HG03196 (cell line): ENCODE measurements around the gene PAK1IP1.
"Not testable (repeated sequence)": the region's sequence is repeated elsewhere in the genome, so short reads cannot be mapped to it uniquely, and the experiment has no call there.

Experiments used
- ATAC-seq: cut with Tn5 transposase; IDR thresholded peaks from one replicate; pipeline ENCODE4 v1.9.1; 2021; ENCODE audit not compliant: unreplicated experiment

PAK1IP1 gene

DNA sequence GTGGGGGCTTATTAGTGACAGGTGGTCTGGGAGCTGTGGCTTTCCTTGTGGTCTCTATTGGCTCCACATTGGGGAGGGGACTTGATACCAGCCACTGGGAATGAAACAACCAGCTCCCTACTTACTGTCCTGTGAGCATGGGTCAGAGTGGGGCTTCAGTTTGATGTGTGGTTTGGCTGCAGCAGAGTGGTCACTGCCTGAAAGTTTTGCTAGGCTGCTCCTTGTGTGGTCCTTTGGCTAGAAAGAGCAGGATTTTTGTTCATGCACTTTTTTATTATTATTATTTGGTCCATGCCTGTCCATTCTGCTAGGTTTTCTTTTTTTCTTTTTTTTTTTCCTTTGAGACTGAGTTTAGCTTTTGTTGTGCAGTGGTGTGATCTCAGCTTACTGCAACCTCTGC, 45.3 kb downstream of the PAK1IP1 start:
- ATAC-seq, result no peak

DNA sequence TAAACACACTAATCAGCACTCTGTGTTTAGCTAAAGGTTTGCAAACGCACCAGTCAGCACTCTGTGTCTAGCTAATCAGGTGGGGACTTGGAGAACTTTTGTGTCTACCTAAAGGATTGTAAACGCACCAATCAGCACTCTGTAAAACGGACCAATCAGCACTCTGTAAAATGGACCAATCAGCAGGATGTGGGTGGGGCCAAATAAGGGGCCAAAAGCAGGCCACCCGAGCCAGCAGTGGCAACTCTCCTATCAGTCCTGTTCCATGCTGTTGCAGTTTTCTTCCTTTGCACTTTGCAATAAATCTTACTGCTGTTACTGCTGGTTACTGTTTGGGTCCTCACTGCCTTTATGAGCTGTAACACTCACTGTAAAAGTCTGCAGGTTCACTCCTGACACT, 46.9 kb downstream of the PAK1IP1 start:
- not testable (repeated sequence) for ATAC-seq

DNA sequence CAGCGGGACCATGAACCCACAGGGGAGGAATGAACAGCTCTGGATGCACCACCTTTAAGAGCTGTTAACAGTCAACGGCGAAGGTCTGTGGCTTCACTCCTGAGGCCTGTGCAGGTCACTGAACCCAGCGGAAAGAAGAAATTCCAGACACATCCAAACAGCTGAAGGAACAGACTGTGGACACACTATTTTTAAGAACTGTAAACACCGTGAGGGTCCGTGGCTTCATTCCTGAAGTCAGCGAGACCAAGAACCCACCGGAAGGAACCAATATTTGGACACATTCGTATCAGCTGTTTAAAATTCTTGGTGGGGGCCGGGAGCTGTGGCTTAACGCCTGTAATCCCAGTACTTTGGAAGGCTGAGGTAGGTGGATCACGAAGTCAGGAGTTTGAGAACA, 47.5 kb downstream of the PAK1IP1 start:
- no peak for ATAC-seq

DNA sequence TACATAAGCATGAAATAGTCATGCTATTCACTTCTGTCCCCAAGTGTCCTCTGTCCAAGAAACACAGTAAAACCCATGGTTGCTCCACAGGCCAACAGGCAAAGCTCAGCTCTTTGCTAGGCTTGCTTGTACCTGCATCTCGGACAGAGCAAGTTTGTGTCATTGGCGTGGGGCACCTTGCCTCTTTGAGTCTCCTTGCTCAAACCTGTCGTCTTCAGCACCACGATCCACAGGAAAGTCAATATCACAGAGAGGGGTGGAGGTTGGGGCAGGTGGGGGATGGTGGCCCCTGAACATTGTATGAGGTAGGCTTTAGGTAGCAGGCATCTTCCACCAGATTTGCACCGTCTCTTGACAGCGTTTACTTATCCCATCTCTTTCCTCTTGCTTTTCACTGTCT, 48.7 kb downstream of the PAK1IP1 start:
- ATAC-seq, result no peak

GRCh38 chr6:10745116-10745515, 50.3 kb downstream of the PAK1IP1 start:
- ATAC-seq, result no peak

GRCh38 chr6:10746915-10747250, 52.1 kb downstream of the PAK1IP1 start:
- ATAC-seq, result no peak

DNA sequence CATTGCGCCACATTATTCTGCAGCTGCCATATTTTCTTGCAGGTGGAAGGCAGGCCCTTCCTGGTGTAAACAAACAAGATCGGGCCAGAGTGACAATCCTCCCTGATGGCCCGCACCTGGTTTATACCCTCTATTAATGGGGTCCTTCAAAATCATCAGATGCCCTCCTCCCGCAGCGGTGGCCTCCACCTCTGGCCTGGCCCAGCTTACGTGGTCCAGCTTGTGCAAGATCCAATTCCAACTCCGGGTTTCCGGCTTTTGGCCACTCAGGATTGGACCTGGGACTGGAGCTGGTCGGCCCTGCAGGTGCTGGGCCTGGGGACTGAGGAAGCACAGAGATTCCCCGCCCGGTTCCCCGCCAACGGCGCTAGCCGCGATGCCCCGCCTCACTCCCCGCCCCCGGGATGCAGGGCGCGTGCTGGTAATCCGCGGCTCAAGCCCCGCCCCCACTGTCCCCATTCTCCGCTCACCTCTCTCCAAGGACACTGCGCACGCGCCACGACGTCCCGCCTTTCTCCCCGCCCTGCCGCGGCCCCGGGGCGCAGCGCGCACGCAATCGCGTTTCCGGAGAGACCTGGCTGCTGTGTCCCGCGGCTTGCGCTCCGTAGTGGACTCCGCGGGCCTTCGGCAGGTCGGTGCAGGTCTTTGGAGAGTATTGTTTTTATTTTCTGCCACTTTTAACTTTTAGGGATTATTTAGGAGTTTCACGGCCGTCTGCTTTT, 52.6 kb downstream of the PAK1IP1 start, which contains the start of gene TMEM14B:
Gene TMEM14B (plus strand): TSS at position 555 of the 722 bp plus-strand sequence. CDS start 1,441 bp downstream, outside the sequence.
- ATAC-seq, result peak; percentile 96

DNA sequence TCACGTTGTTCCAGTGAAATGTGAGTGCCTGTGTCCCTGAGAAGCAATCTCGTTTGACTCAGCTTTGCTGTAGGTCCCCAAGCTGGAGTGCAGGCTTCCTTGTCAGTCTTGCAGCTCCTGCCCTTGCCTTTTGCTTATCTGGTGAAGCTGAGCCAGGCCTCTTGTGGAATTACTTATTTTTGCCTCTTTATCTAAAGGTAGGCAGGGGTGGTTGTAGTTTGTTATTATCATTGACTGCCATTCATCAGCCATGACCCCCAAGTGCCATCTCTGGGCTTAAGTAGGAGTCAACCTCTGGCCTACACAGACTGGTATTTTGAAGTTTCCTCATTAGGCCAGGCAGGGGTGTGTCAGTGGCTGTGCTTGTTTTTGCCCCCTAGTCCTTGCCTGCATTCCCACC, 55.0 kb downstream of the PAK1IP1 start:
- ATAC-seq, result no peak

DNA sequence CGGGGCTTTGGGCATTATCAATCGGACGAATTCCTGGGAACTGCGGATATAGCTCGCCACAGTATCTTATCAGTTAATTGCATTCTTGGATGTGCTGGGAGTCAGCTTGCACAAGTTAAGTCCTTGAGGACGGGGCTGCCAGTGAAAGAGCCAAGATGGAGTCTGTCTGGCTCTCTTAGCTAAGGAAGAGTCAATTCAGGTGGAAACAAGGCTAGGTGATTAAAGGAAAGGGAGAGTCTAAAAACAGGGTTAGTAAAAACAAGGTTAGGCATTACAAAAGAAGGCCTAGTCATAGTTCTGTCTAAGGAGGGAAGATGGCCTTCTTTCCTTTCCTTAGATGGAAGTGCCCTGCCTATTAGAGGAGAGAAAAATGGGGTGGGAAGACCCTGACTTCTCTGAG, 55.8 kb downstream of the PAK1IP1 start:
- not testable (repeated sequence) for ATAC-seq

DNA sequence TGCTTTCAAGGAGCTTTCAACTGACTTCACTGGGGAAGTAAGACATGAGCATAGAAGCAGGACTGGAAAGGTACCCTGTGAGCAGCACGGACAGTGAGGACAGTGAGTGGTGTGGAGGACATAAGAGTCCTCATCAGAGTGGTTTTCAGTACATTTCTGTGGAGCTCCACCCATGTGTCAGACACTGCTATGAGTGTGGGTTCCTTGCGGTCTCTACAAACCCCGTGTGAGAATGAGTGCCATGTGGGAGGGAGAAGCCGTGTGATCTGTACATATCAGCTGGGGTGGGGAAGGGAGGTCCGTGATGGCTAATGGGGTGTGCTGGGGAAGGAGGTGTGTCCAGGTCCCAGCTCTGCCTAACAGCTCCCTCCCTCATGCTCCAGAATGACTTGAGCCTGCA, 57.0 kb downstream of the PAK1IP1 start:
- ATAC-seq, result not testable (repeated sequence)

- no peak for ATAC-seq
Measured at GRCh38 chr6:10756085-10756484, 61.3 kb downstream of the PAK1IP1 start.
